GM21576 (cell line): Measurements from ENCODE around the gene USP34.
"Not testable (repeated sequence)": the region's sequence is repeated elsewhere in the genome, so short reads cannot be mapped to it uniquely, and the experiment has no call there.

Experiments
- ATAC-seq: cut with Tn5 transposase; IDR thresholded peaks from one replicate; pipeline ENCODE4 v1.9.1; 2021; ENCODE audit warnings: mild to moderate bottlenecking, moderate library complexity; ENCODE audit not compliant: unreplicated experiment

The USP34 gene

GRCh38 chr2:61432990-61433389 lies 37.9 kb downstream of the USP34 start:
- no peak for ATAC-seq

DNA sequence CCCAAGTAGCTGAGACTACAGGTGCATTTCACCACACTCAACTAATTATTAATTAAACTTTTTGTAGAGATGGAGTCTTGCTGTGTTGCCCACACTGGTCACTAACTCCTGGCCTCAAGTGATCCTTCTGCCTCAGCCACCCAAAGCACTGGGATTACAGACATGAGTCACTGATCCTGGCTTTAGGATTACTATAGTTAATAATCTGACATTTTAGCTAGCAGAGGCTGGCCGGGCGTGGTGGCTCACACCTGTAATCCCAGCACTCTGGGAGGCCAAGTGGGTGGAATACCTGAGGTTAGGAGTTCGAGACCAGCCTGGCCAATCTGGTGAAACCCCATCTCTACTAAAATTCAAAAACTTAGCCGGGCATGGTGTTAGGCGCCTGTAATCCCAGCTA lies 39.5 kb downstream of the USP34 start:
- ATAC-seq = no peak

- peak; percentile 72 for ATAC-seq
Observed at GRCh38 chr2:61426267-61426897, 44.5 kb downstream of the USP34 start.

GRCh38 chr2:61425605-61426155 lies 45.2 kb downstream of the USP34 start:
- peak; percentile 6 for ATAC-seq

GRCh38 chr2:61423714-61424113 lies 47.2 kb downstream of the USP34 start:
- ATAC-seq = no peak

- ATAC-seq = no peak
Observed at GRCh38 chr2:61421611-61422010, 49.3 kb downstream of the USP34 start.

DNA sequence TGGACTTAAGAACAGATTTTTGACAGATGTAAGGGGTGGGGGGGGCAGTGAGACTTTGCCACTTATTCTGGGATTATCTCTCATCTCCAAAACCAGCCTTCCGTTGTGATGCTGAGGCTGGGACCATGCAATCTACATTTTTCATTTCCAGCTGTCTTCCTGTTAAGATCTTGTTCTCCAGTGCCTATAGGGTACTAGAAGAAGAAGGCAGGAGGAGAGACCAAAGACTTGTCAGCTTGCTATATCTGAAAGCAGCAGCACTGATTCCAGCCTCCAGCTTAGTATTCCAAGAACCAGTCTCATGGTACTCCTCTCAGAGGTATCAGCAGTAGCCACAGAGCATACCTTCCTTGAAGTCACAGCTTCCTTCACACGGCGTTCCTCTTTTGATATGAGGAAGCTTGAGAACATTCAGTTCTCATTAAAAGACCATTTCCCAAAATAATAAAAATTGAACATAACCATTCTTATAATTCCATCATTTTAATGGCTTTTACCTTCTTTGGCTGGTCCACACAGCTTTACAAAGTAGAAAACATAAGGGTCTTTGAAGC lies 49.8 kb downstream of the USP34 start:
- ATAC-seq = no peak

- ATAC-seq = no peak
Observed at GRCh38 chr2:61419570-61419969, 51.3 kb downstream of the USP34 start.

- no peak for ATAC-seq
Observed at GRCh38 chr2:61419129-61419528, 51.8 kb downstream of the USP34 start.

DNA sequence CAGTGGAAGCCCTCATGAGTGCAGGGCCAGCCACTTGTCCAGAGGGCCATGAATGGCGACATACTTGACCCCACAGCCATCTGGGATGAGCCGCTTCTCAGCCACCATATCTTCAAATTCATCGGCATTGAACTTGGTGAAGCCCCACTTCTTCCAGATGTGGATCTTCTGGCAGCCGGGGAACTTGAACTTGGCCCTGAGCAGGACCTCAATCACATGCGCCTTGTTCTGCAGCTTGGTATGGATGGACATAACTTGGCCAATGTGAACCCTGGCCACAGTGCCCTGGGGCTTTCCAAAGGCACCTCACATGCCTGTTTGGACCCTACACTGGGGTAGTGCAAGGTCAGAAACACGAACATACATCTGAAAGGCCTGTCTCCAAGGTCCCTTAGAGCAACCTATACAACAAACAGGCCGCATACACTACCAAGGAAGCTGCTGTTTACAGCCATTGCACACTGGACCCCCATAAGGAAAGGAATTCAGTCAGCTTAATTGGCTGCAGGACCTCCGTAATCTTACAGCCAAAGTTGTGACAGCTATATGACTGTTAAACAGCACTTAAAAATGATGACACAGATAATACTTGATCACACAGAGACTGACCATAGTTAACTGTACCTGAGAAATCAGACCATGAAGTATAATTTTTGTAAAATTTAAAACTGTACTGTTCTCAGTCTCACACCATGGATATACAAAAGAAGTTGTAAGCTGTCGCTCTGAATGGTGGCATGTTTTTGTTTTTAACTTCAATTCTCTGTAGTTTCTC lies 53.8 kb downstream of the USP34 start:
- ATAC-seq = no peak

- ATAC-seq = no peak
Observed at GRCh38 chr2:61415265-61415664, 55.6 kb downstream of the USP34 start.

DNA sequence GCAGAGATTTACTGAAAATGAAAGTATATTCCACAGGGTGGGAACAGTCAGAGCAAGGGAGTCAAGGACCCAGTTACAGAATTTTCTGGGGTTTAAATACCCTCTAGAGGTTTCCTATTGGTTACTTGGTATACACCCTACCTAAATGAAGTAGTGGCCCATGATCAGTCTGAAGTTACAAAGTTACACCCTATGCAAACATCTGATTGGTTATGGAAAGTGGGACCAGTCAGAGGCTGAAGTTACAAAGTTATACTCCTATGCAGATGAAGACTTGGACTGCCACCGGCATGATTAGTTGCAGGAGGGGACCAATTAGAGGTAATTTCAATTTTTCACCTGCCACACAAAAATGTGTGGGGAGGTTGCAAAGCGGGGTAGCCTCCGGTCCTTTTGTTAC lies 56.2 kb downstream of the USP34 start:
- ATAC-seq = no peak

GRCh38 chr2:61411109-61411508 lies 59.8 kb downstream of the USP34 start:
- no peak for ATAC-seq

- ATAC-seq = no peak
Observed at GRCh38 chr2:61410185-61410584, 60.7 kb downstream of the USP34 start.

DNA sequence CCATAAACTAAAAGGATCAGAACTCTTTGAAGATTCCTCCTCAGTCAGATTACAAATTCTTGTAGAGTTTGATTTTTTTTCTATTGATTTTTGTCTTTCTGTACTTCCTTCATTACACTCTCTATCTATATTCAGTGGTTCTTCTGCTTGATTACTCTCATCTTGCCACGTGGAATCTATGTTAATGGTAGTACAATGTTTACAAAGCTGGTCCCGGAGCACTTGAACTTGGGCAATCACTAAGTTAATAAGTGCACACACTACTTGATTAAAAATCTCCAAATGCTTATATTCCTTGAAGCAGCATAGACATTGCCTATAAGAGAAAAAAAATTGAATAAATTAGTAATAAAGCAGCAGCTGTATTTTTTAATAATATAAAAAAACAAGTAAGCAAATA lies 65.1 kb downstream of the USP34 start:
- no peak for ATAC-seq

GRCh38 chr2:61404438-61404837 lies 66.4 kb downstream of the USP34 start:
- ATAC-seq = no peak

- ATAC-seq = no peak
Observed at GRCh38 chr2:61398413-61398812, 72.5 kb downstream of the USP34 start.

GRCh38 chr2:61396005-61396404 lies 74.9 kb downstream of the USP34 start:
- ATAC-seq = no peak

GRCh38 chr2:61387588-61387987 lies 83.3 kb downstream of the USP34 start:
- ATAC-seq = not testable (repeated sequence)

DNA sequence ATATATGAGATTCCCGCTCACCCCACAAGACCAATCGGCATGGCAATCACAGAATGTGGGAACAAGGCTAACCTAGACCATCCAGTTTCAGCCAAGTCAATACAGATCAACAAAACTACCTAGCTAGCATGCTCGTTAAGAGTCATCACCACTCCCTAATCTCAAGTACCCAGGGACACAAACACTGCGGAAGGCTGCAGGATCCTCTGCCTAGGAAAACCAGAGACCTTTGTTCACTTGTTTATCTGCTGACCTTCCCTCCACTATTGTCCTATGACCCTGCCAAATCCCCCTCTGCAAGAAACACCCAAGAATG lies 90.0 kb downstream of the USP34 start:
- ATAC-seq = not testable (repeated sequence)

DNA sequence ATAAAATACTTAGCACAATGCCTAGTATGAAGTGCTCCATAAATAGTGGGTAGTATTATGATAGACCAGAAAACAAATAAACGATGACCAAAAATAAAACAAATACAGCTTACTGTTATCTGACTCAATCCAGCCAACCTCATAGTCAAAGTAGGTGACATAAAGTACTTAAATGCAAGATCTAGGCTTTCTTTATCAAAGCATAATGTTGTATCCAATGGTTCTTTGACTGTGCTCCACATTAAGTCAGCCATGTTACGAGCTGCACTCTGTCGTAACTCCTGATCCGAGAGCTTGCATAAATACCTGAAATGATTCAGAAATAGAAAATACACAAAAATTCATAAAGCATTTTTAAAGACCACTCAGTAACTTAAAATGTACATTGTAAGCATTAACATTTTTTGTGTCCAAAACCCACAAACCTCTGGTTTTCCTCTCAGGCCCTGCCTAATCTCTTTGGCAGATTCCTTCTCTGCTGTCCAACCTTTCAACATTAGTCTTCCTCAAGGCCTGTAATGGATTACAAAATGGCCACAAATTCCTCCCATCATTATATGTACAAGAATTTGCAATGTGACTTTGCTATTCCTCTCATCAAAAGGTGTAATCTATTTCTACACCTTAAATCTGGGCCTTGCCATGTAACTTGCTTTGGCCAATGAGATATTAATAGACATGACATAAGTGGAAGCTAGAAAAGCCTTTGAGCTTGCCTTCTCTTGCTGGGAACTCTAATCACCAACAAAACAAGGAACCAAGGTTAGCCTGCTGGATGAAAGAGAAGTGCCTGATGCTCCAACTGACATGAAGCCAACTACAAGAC lies 90.6 kb downstream of the USP34 start:
- ATAC-seq = no peak
